Measurements from ENCODE around the gene ZNF92.

Gene ZNF92

DNA sequence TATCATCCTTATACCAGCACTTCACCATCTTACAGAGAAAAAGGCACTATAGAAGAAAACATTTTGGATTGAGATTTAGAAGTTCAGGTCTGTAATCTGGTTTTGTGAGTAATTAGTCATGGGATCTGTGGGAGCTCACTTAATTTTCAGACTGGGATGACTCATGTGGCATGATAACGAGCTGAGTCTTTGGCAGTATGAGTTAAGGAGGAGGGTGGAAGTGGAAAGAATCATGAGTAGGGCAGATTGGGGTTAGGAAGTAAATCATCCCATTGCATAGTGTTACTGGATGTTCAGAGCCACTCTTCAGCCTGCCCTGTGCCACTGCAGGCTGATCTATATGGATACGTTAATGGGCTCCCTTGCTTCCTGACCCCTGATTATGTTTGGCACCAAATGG is 64.9 kb downstream of the ZNF92 start (continued):
- TF ChIP-seq, protein P1, sequence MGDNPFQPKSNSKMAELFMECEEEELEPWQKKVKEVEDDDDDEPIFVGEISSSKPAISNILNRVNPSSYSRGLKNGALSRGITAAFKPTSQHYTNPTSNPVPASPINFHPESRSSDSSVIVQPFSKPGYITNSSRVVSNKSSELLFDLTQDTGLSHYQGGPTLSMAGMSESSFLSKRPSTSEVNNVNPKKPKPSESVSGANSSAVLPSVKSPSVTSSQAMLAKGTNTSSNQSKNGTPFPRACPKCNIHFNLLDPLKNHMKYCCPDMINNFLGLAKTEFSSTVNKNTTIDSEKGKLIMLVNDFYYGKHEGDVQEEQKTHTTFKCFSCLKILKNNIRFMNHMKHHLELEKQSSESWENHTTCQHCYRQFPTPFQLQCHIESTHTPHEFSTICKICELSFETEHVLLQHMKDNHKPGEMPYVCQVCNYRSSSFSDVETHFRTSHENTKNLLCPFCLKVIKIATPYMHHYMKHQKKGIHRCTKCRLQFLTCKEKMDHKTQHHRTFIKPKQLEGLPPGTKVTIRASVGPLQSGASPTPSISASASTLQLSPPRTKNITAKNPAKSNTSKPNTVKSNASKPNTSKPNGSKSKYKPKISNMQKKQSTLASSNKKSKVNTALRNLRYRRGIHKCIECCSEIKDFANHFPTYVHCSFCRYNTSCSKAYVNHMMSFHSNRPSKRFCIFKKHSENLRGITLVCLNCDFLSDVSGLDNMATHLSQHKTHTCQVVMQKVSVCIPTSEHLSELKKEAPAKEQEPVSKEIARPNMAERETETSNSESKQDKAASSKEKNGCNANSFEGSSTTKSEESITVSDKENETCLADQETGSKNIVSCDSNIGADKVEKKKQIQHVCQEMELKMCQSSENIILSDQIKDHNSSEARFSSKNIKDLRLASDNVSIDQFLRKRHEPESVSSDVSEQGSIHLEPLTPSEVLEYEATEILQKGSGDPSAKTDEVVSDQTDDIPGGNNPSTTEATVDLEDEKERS (tag by site-specific recombination; IDR thresholded peaks at IDR 0.05), result no peak
- TF ChIP-seq ZNF621 (tag by site-specific recombination; IDR thresholded peaks at IDR 0.05), result no peak
- peak; percentile 31; the same call in 1 of the 2 replicates for TF ChIP-seq ZNF391 (tag by site-specific recombination; IDR thresholded peaks at IDR 0.05; ENCODE audit: borderline replicate concordance, low read depth)
- TF ChIP-seq ZNF768 (tag by site-specific recombination; IDR thresholded peaks at IDR 0.05), result no peak
- TF ChIP-seq, protein P2, sequence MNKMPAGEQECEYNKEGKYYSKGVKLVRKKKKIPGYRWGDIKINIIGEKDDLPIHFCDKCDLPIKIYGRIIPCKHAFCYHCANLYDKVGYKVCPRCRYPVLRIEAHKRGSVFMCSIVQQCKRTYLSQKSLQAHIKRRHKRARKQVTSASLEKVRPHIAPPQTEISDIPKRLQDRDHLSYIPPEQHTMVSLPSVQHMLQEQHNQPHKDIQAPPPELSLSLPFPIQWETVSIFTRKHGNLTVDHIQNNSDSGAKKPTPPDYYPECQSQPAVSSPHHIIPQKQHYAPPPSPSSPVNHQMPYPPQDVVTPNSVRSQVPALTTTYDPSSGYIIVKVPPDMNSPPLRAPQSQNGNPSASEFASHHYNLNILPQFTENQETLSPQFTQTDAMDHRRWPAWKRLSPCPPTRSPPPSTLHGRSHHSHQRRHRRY (tag by site-specific recombination; IDR thresholded peaks at IDR 0.05), result no peak
- TF ChIP-seq, protein P3, sequence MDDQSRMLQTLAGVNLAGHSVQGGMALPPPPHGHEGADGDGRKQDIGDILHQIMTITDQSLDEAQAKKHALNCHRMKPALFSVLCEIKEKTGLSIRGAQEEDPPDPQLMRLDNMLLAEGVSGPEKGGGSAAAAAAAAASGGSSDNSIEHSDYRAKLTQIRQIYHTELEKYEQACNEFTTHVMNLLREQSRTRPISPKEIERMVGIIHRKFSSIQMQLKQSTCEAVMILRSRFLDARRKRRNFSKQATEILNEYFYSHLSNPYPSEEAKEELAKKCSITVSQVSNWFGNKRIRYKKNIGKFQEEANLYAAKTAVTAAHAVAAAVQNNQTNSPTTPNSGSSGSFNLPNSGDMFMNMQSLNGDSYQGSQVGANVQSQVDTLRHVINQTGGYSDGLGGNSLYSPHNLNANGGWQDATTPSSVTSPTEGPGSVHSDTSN (CRISPR knock-in tag; IDR thresholded peaks at IDR 0.05), result no peak
- TF ChIP-seq ZSCAN23 (tag by site-specific recombination; IDR thresholded peaks at IDR 0.05), result no peak
- no peak for TF ChIP-seq ZNF791 (tag by site-specific recombination; IDR thresholded peaks at IDR 0.05)
- no peak for TF ChIP-seq ZNF274 (IDR thresholded peaks at IDR 0.05; ENCODE audit: low read length)
- no peak for TF ChIP-seq ZNF274 (tag by site-specific recombination; IDR thresholded peaks at IDR 0.05; ENCODE audit: borderline replicate concordance)
- TF ChIP-seq GLIS1 (tag by site-specific recombination; IDR thresholded peaks at IDR 0.05), result no peak
- TF ChIP-seq BCL11B (tag by site-specific recombination; IDR thresholded peaks at IDR 0.05; ENCODE audit: low read depth), result no peak
- TF ChIP-seq ZNF776 (tag by site-specific recombination; IDR thresholded peaks at IDR 0.05; ENCODE audit: borderline replicate concordance), result no peak
- TF ChIP-seq ZNF677 (tag by site-specific recombination; IDR thresholded peaks at IDR 0.05), result no peak
- no peak for TF ChIP-seq TCF7L2 (IDR thresholded peaks at IDR 0.05; ENCODE audit: borderline replicate concordance, low read depth, low read length)
- no peak for TF ChIP-seq GLI2 (tag by site-specific recombination; IDR thresholded peaks at IDR 0.05; ENCODE audit: borderline replicate concordance, low read depth)
- no peak for TF ChIP-seq KLF8 (tag by site-specific recombination; IDR thresholded peaks at IDR 0.05)
- TF ChIP-seq, protein P4, sequence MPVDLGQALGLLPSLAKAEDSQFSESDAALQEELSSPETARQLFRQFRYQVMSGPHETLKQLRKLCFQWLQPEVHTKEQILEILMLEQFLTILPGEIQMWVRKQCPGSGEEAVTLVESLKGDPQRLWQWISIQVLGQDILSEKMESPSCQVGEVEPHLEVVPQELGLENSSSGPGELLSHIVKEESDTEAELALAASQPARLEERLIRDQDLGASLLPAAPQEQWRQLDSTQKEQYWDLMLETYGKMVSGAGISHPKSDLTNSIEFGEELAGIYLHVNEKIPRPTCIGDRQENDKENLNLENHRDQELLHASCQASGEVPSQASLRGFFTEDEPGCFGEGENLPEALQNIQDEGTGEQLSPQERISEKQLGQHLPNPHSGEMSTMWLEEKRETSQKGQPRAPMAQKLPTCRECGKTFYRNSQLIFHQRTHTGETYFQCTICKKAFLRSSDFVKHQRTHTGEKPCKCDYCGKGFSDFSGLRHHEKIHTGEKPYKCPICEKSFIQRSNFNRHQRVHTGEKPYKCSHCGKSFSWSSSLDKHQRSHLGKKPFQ (tag by site-specific recombination; IDR thresholded peaks at IDR 0.05), result no peak
- TF ChIP-seq, protein P5, sequence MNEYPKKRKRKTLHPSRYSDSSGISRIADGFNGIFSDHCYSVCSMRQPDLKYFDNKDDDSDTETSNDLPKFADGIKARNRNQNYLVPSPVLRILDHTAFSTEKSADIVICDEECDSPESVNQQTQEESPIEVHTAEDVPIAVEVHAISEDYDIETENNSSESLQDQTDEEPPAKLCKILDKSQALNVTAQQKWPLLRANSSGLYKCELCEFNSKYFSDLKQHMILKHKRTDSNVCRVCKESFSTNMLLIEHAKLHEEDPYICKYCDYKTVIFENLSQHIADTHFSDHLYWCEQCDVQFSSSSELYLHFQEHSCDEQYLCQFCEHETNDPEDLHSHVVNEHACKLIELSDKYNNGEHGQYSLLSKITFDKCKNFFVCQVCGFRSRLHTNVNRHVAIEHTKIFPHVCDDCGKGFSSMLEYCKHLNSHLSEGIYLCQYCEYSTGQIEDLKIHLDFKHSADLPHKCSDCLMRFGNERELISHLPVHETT (tag by site-specific recombination; IDR thresholded peaks at IDR 0.05), result no peak
- TF ChIP-seq, protein P6, sequence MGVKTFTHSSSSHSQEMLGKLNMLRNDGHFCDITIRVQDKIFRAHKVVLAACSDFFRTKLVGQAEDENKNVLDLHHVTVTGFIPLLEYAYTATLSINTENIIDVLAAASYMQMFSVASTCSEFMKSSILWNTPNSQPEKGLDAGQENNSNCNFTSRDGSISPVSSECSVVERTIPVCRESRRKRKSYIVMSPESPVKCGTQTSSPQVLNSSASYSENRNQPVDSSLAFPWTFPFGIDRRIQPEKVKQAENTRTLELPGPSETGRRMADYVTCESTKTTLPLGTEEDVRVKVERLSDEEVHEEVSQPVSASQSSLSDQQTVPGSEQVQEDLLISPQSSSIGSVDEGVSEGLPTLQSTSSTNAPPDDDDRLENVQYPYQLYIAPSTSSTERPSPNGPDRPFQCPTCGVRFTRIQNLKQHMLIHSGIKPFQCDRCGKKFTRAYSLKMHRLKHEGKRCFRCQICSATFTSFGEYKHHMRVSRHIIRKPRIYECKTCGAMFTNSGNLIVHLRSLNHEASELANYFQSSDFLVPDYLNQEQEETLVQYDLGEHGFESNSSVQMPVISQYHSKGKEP (tag by site-specific recombination; IDR thresholded peaks at IDR 0.05), result no peak
- TF ChIP-seq GFI1B (tag by site-specific recombination; IDR thresholded peaks at IDR 0.05), result no peak
- TF ChIP-seq ZNF23 (tag by site-specific recombination; IDR thresholded peaks at IDR 0.05; ENCODE audit: borderline replicate concordance), result no peak
- TF ChIP-seq ZNF629 (tag by site-specific recombination; IDR thresholded peaks at IDR 0.05), result peak; percentile 65
- TF ChIP-seq, protein P7, sequence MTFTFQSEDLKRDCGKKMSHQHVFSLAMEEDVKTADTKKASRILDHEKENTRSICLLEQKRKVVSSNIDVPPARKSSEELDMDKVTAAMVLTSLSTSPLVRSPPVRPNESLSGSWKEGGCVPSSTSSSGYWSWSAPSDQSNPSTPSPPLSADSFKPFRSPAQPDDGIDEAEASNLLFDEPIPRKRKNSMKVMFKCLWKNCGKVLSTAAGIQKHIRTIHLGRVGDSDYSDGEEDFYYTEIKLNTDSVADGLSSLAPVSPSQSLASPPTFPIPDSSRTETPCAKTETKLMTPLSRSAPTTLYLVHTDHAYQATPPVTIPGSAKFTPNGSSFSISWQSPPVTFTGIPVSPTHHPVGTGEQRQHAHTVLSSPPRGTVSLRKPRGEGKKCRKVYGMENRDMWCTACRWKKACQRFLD (tag by site-specific recombination; IDR thresholded peaks at IDR 0.05), result no peak
- no peak for TF ChIP-seq YY2 (tag by site-specific recombination; IDR thresholded peaks at IDR 0.05)
- TF ChIP-seq ZNF121 (tag by site-specific recombination; IDR thresholded peaks at IDR 0.05), result no peak
- no peak for TF ChIP-seq ZNF221 (tag by site-specific recombination; IDR thresholded peaks at IDR 0.05; ENCODE audit: borderline replicate concordance)
- TF ChIP-seq, protein P8, sequence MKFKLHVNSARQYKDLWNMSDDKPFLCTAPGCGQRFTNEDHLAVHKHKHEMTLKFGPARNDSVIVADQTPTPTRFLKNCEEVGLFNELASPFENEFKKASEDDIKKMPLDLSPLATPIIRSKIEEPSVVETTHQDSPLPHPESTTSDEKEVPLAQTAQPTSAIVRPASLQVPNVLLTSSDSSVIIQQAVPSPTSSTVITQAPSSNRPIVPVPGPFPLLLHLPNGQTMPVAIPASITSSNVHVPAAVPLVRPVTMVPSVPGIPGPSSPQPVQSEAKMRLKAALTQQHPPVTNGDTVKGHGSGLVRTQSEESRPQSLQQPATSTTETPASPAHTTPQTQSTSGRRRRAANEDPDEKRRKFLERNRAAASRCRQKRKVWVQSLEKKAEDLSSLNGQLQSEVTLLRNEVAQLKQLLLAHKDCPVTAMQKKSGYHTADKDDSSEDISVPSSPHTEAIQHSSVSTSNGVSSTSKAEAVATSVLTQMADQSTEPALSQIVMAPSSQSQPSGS (tag by site-specific recombination; IDR thresholded peaks at IDR 0.05; ENCODE audit: low read depth), result no peak
- 0 out of 2 replicates have a peak, but pooled peaks have one; percentile 19 for TF ChIP-seq ZFHX2 (tag by site-specific recombination; conservative IDR thresholded peaks at IDR 0.05)

Data from HEK293 (cell line).